ENCODE measurements around the gene CLIP1.
"Not testable (repeated sequence)": the region's sequence is repeated elsewhere in the genome, so short reads cannot be mapped to it uniquely, and the experiment has no call there.

CLIP1 gene

GRCh38 chr12:122394626-122395194 lies 27.8 kb downstream of the CLIP1 start:
- DNase-seq = no peak

- no peak for DNase-seq
Observed at GRCh38 chr12:122393817-122394216, 28.7 kb downstream of the CLIP1 start.

- DNase-seq = no peak
Observed at GRCh38 chr12:122392411-122392810, 30.1 kb downstream of the CLIP1 start.

- DNase-seq = no peak
Observed at GRCh38 chr12:122389677-122390076, 32.8 kb downstream of the CLIP1 start.

- DNase-seq = no peak
Observed at GRCh38 chr12:122387887-122388286, 34.6 kb downstream of the CLIP1 start.

- no peak for DNase-seq
Observed at GRCh38 chr12:122385171-122386016, 37.1 kb downstream of the CLIP1 start.

- no peak for DNase-seq
Observed at GRCh38 chr12:122382919-122383350, 39.5 kb downstream of the CLIP1 start.

- no peak for DNase-seq
Observed at GRCh38 chr12:122381021-122381420, 41.4 kb downstream of the CLIP1 start.

GRCh38 chr12:122376751-122377150 lies 45.7 kb downstream of the CLIP1 start:
- DNase-seq = not testable (repeated sequence)

GRCh38 chr12:122374707-122375106 lies 47.8 kb downstream of the CLIP1 start:
- DNase-seq = no peak

GRCh38 chr12:122371475-122372045 lies 50.9 kb downstream of the CLIP1 start:
- DNase-seq = no peak

GRCh38 chr12:122368361-122369073 lies 54.0 kb downstream of the CLIP1 start:
- DNase-seq = no peak

- not testable (repeated sequence) for DNase-seq
Observed at GRCh38 chr12:122367632-122368031, 54.8 kb downstream of the CLIP1 start.

- peak; percentile 44 for DNase-seq
Observed at GRCh38 chr12:122366685-122367475, 55.6 kb downstream of the CLIP1 start.

GRCh38 chr12:122365226-122365625 lies 57.2 kb downstream of the CLIP1 start:
- not testable (repeated sequence) for DNase-seq

- DNase-seq = no peak
Observed at GRCh38 chr12:122363782-122364181, 58.7 kb downstream of the CLIP1 start.

- DNase-seq = no peak
Observed at GRCh38 chr12:122362755-122363154, 59.7 kb downstream of the CLIP1 start.

- DNase-seq = not testable (repeated sequence)
Observed at GRCh38 chr12:122358403-122358802, 64.1 kb downstream of the CLIP1 start.

GRCh38 chr12:122357536-122357935 lies 64.9 kb downstream of the CLIP1 start:
- not testable (repeated sequence) for DNase-seq

- not testable (repeated sequence) for DNase-seq
Observed at GRCh38 chr12:122356991-122357390, 65.5 kb downstream of the CLIP1 start.

- DNase-seq = peak; percentile 60
Observed at GRCh38 chr12:122356192-122356635, 66.3 kb downstream of the CLIP1 start.

- no peak for DNase-seq
Observed at GRCh38 chr12:122355706-122356105, 66.8 kb downstream of the CLIP1 start.

Measured in activated CD4-positive, alpha-beta T cell treated with anti-CD3 and anti-CD28 coated beads, Interleukin-2, Interleukin-6, amounts not matched to agents 100 ng/mL and 50 ng/mL, durations not matched to agents 16 hours and 8 hours (primary cell).